Neutrophil (primary cell): Measurements from ENCODE around the gene CES4A.
A peak's percentile ranks its signal among the peaks of the same experiment; 100 is the strongest.
"Not testable (repeated sequence)": the region's sequence is repeated elsewhere in the genome, so short reads cannot be mapped to it uniquely, and the experiment has no call there.

Experiments used
- H3K27ac ChIP-seq: fragments of 200-600 bp; sonication (generic); 2 replicates; pipeline ENCODE4 v1.5.1; 2016; ENCODE audit warnings: mild to moderate bottlenecking, moderate library complexity
- H3K27me3 ChIP-seq: fragments of 200-600 bp; sonication (generic); 2 replicates; pipeline ENCODE4 v1.6.0; 2016; ENCODE audit warnings: mild to moderate bottlenecking
- H3K36me3 ChIP-seq: fragments of 200-600 bp; sonication (generic); 2 replicates; pipeline ENCODE4 v1.5.1; 2017
- H3K4me1 ChIP-seq, 2 experiments: fragments of 200-600 bp in 1 of 2; sonication (generic) in 1 of 2; 1 replicate in 1 of 2; 2 replicates in 1 of 2; pipeline versions ENCODE4 v1.5.1 to v1.6.1; 2013 to 2016; ENCODE audit warnings: low read depth in 1 of 2, low read length in 1 of 2, mild to moderate bottlenecking in 1 of 2, moderate library complexity in 1 of 2; ENCODE audit not compliant: control insufficient read depth in 1 of 2, insufficient read depth in 1 of 2
- H3K4me3 ChIP-seq, 2 experiments: fragments of 200-600 bp in 1 of 2; sonication (generic) in 1 of 2; 1 replicate in 1 of 2; 2 replicates in 1 of 2; pipeline ENCODE4 v1.5.1; 2013 to 2016; ENCODE audit warnings: low read depth in 1 of 2, low read length in 1 of 2, mild to moderate bottlenecking in 1 of 2, moderate library complexity in 1 of 2
- H3K9me3 ChIP-seq: fragments of 200-600 bp; sonication (generic); 2 replicates; pipeline ENCODE4 v1.5.1; 2016
- CTCF ChIP-seq: fragments of 200-600 bp; sonication (generic); IDR thresholded peaks from 2 replicates; pipeline ENCODE4 v1.5.1; 2016; ENCODE audit warnings: antibody characterized with exemption

Gene CES4A

GRCh38 chr16:66944054-66944441, 44.3 kb upstream of the CES4A start:
- H3K4me3 ChIP-seq: no peak overlapping the region
- H3K4me1 ChIP-seq: peaks cover 18 to 21% of the 10 kb centered on the region in 2 experiments
- peaks cover 50% of the 10 kb centered on the region for H3K36me3 ChIP-seq
- H3K27ac ChIP-seq: no peak overlapping the region
- TF ChIP-seq CTCF: no peak
- H3K9me3 ChIP-seq: no peaks in the 10 kb centered on the region
- H3K27me3 ChIP-seq: peaks cover 27% of the 10 kb centered on the region

- H3K9me3 ChIP-seq, H3K4me3 ChIP-seq, H3K27ac ChIP-seq: not testable (repeated sequence)
- H3K27me3 ChIP-seq: peaks cover 36% of the 10 kb centered on the region
- H3K36me3 ChIP-seq: peaks cover 41% of the 10 kb centered on the region
- peaks cover 18 to 21% of the 10 kb centered on the region in 2 experiments for H3K4me1 ChIP-seq
Measured at GRCh38 chr16:66944971-66945370, 43.4 kb upstream of the CES4A start.

GRCh38 chr16:66945939-66946338, 42.5 kb upstream of the CES4A start:
- TF ChIP-seq CTCF: no peak
- H3K4me1 ChIP-seq: peaks cover 18 to 21% of the 10 kb centered on the region in 2 experiments
- H3K36me3 ChIP-seq: peaks cover 31% of the 10 kb centered on the region
- no peaks in the 10 kb centered on the region for H3K9me3 ChIP-seq
- H3K27ac ChIP-seq: no peak overlapping the region
- H3K27me3 ChIP-seq: peaks cover 46% of the 10 kb centered on the region
- no peak overlapping the region for H3K4me3 ChIP-seq

- Histone ChIP-seq H3K36me3 (peaks cover 25% of the 10 kb centered on the region), H3K27ac (no peak overlapping the region), H3K9me3 (no peaks in the 10 kb centered on the region), H3K4me3 (no peak overlapping the region), H3K27me3 (peaks cover 52% of the 10 kb centered on the region), H3K4me1 (peaks cover 18 to 21% of the 10 kb centered on the region in 2 experiments)
- no peak for TF ChIP-seq CTCF
Measured at GRCh38 chr16:66946541-66946940, 41.8 kb upstream of the CES4A start.

- H3K4me3 ChIP-seq: no peak overlapping the region
- peaks cover 18 to 21% of the 10 kb centered on the region in 2 experiments for H3K4me1 ChIP-seq
- no peak for TF ChIP-seq CTCF
- peaks cover 21% of the 10 kb centered on the region for H3K36me3 ChIP-seq
- peaks cover 56% of the 10 kb centered on the region for H3K27me3 ChIP-seq
- no peaks in the 10 kb centered on the region for H3K9me3 ChIP-seq
- H3K27ac ChIP-seq: peak overlapping the region; percentile 6
Measured at GRCh38 chr16:66946974-66947301, 41.5 kb upstream of the CES4A start.

GRCh38 chr16:66947302-66948065, 40.9 kb upstream of the CES4A start:
- Histone ChIP-seq H3K27ac (peak overlapping the region; percentile 6), H3K4me3 (peak overlapping the region; percentile 42 to 61), H3K4me1 (peaks cover 18 to 21% of the 10 kb centered on the region in 2 experiments), H3K9me3 (no peaks in the 10 kb centered on the region), H3K36me3 (peaks cover 16% of the 10 kb centered on the region), H3K27me3 (peaks cover 61% of the 10 kb centered on the region)
- TF ChIP-seq CTCF: peak; percentile 89
